ENCODE results near the gene RERE.

RERE gene

DNA sequence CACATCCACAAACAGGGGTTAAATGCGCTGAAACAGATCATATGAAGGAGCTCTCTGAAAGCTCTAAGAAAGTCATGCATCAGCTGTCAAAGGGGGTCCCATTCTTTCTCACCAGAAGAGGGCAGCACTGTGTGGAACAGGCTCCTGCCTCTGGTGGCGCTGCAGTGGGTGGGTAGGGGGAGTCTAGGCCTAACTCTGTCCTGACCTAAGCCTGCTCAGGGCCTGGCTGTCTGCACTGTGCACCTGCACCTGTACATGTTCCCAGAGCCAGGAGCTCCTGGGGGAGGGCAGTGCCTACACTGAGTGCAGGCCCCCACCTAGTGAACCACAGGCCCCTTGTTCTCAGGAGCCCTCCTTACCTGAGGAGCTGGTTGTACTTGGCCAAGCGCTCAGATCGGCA lies 45.1 kb upstream of the RERE start:
- Histone ChIP-seq H3K4me2 (ENCODE audit: low read length) (no peak overlapping the region), H3K4me3 (ENCODE audit: low read length) (no peak overlapping the region), H3K27me3 (ENCODE audit: control insufficient read depth, low read length) (no peaks in the 10 kb centered on the region), H3K27ac (ENCODE audit: low read depth, low read length) (no peak overlapping the region), H3K36me3 (ENCODE audit: control insufficient read depth, low read length) (peaks cover 92% of the 10 kb centered on the region), H3K79me2 (ENCODE audit: control insufficient read depth, low read length) (peaks cover 3% of the 10 kb centered on the region; the same call in 1 of the 2 replicates), H3F3A (ENCODE audit: control insufficient read depth, insufficient read depth) (peaks cover 84% of the 10 kb centered on the region), H3K4me1 (ENCODE audit: control insufficient read depth, low read length) (no peaks in the 10 kb centered on the region), H3K9me2 (replicated peaks; ENCODE audit: control insufficient read depth, low read length) (no peaks in the 10 kb centered on the region), H3K9me3 (ENCODE audit: control insufficient read depth, insufficient read depth, low read length) (no peaks in the 10 kb centered on the region), H4K20me1 (ENCODE audit: control insufficient read depth, insufficient read depth, low read depth, low read length) (peaks cover 43% of the 10 kb centered on the region)
- TF ChIP-seq CTCF (IDR thresholded peaks at IDR 0.05; ENCODE audit: low read depth, low read length, poor library complexity, severe bottlenecking) (peak; percentile 76), EZH2phosphoT487 (IDR thresholded peaks at IDR 0.05; ENCODE audit: borderline replicate concordance, low read length) (no peak)

DNA sequence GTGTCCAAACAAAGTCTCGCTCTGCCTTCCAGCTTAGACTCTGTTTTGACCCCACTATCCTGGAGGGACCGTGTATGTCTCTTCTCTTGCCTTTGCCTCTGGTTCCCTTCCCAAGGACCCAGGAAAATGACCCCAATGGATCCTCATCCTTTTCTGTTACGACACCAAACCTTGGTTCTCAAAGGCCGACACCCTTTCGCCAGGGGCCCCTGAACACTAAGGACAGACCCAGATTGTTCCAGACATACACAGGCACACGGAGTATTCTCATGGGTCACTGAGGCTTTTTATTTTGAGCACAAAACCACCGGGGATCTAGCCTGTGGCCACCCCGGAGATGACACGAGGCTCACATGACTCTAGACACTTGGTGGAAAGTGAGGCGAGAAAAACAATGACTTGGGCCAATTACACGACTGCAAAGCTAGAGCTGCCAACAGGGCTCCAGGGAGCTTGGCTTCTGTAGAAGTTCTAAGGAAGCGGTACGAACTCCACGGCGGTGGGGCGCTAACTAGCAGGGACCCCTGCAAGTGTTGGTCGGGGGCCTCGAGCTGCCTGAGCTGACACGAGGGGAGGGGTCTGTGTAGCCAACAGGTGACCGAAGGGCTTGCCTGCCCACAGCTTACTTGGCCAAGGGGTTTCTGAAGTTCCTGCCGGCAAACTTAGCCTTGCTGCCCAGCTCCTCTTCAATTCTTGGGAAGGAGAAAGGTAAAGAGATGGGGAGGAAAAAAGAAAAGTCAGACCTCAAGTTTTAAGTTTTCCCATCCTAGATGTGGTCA lies 43.5 kb upstream of the RERE start:
- Histone ChIP-seq H3K27ac (ENCODE audit: low read depth, low read length) (no peak overlapping the region), H3K27me3 (ENCODE audit: control insufficient read depth, low read length) (no peaks in the 10 kb centered on the region), H3F3A (ENCODE audit: control insufficient read depth, insufficient read depth) (peaks cover 83% of the 10 kb centered on the region), H3K79me2 (ENCODE audit: control insufficient read depth, low read length) (peaks cover 3% of the 10 kb centered on the region; the same call in 1 of the 2 replicates), H3K4me2 (ENCODE audit: low read length) (no peak overlapping the region), H3K9me3 (ENCODE audit: control insufficient read depth, insufficient read depth, low read length) (no peaks in the 10 kb centered on the region), H3K4me3 (ENCODE audit: low read length) (no peak overlapping the region), H3K4me1 (ENCODE audit: control insufficient read depth, low read length) (no peaks in the 10 kb centered on the region), H4K20me1 (ENCODE audit: control insufficient read depth, insufficient read depth, low read depth, low read length) (peaks cover 37% of the 10 kb centered on the region), H3K9me2 (replicated peaks; ENCODE audit: control insufficient read depth, low read length) (no peaks in the 10 kb centered on the region), H3K36me3 (ENCODE audit: control insufficient read depth, low read length) (peaks cover 84% of the 10 kb centered on the region)
- TF ChIP-seq EZH2phosphoT487 (IDR thresholded peaks at IDR 0.05; ENCODE audit: borderline replicate concordance, low read length) (no peak), CTCF (IDR thresholded peaks at IDR 0.05; ENCODE audit: low read depth, low read length, poor library complexity, severe bottlenecking) (no peak)

DNA sequence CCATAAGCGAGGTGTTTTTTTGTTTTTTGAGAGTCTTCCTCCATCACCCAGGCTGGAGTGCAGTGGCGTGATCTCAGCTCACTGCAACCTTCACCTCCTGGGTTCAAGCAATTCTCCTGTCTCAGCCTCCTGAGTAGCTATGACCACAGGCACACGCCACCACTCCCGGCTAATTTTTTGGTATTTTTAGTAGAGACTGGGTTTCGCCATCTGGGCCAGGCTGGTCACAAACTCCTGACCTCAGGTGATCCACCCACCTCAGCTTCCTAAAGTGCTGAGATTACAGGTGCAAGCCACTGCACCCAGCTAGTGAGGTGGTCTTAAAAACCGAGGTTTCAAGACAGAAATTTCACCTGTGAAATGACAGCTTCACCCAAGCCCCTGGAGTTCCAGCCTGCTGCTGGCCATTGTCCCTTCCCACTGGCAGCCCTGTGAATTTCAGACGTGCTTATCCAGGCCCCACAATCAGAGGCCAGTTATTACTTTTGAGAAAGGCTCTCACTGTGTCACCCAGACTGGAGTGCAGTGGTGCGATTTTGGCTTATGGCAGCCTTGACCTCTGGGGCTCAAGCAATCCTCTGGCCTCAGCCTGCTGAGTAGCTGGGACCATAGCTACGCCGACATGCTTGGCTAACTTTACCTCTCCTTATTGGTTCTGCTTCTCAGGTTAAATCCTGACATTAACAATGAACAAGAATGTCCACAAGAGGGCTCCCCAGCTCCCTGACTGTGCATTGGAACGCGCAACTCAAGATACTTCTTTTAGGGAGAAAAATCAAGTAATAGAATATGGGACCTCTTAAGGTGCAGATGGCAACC lies 41.7 kb upstream of the RERE start:
- H3K36me3 ChIP-seq (ENCODE audit: control insufficient read depth, low read length): peaks cover 67% of the 10 kb centered on the region
- peaks cover 74% of the 10 kb centered on the region for H3F3A ChIP-seq (ENCODE audit: control insufficient read depth, insufficient read depth)
- peaks cover 30% of the 10 kb centered on the region for H4K20me1 ChIP-seq (ENCODE audit: control insufficient read depth, insufficient read depth, low read depth, low read length)
- H3K4me3 ChIP-seq (ENCODE audit: low read length): no peak overlapping the region
- no peak overlapping the region for H3K27ac ChIP-seq (ENCODE audit: low read depth, low read length)
- no peaks in the 10 kb centered on the region for H3K27me3 ChIP-seq (ENCODE audit: control insufficient read depth, low read length)
- no peaks in the 10 kb centered on the region for H3K4me1 ChIP-seq (ENCODE audit: control insufficient read depth, low read length)
- no peaks in the 10 kb centered on the region for H3K79me2 ChIP-seq (ENCODE audit: control insufficient read depth, low read length)
- peak; percentile 78 for TF ChIP-seq CTCF (IDR thresholded peaks at IDR 0.05; ENCODE audit: low read depth, low read length, poor library complexity, severe bottlenecking)
- TF ChIP-seq EZH2phosphoT487 (IDR thresholded peaks at IDR 0.05; ENCODE audit: borderline replicate concordance, low read length): no peak
- H3K9me3 ChIP-seq (ENCODE audit: control insufficient read depth, insufficient read depth, low read length): no peaks in the 10 kb centered on the region
- H3K9me2 ChIP-seq (replicated peaks; ENCODE audit: control insufficient read depth, low read length): no peaks in the 10 kb centered on the region
- H3K4me2 ChIP-seq (ENCODE audit: low read length): no peak overlapping the region
